Heart right ventricle (tissue), 16 donors: ENCODE data around the gene SRRT. TPM values are rescaled to one million over a fixed set of nuclear protein-coding genes. Genes with fewer than 3 reads are reported as not detected.
"Not testable (repeated sequence)": the region's sequence is repeated elsewhere in the genome, so short reads cannot be mapped to it uniquely, and the experiment has no call there.

ENCODE experiments used
- ATAC-seq, 8 donors: fragments of 200-7000 bp; cut with Tn5 transposase; one replicate each; pipeline ENCODE4 v1.9.1; 2020; ENCODE audit warnings: mild to moderate bottlenecking in 8 of 8, moderate library complexity in 8 of 8, moderate number of reproducible peaks in 1 of 8
- DNase-seq, 2 donors: peaks; one replicate each; pipeline ENCODE4 v3.0.0-alpha.2; 2020
- H3K27ac ChIP-seq, 10 donors: fragments of 200-600 bp; sonication (generic) in 2 of 10; one replicate each; pipeline versions ENCODE4 v1.5.0 to v1.8.0; 2020 to 2022; ENCODE audit warnings: mild to moderate bottlenecking in 3 of 10
- H3K27me3 ChIP-seq, 7 donors: fragments of 200-600 bp; one replicate each; pipeline ENCODE4 v1.8.0; 2021 to 2022; ENCODE audit warnings: mild to moderate bottlenecking in 2 of 7
- H3K36me3 ChIP-seq, 9 donors: fragments of 200-600 bp; sonication (generic) in 1 of 9; one replicate each; pipeline versions ENCODE4 v1.5.0 to v1.8.0; 2020 to 2022; ENCODE audit warnings: mild to moderate bottlenecking in 2 of 9
- H3K4me1 ChIP-seq, 9 donors: fragments of 200-600 bp; sonication (generic) in 1 of 9; one replicate each; pipeline versions ENCODE4 v1.5.0 to v1.8.0; 2020 to 2022; ENCODE audit warnings: mild to moderate bottlenecking in 4 of 9
- H3K4me3 ChIP-seq, 10 donors: fragments of 200-600 bp; sonication (generic) in 2 of 10; one replicate each; pipeline versions ENCODE4 v1.5.0 to v1.8.0; 2020 to 2022; ENCODE audit warnings: mild to moderate bottlenecking in 7 of 10, moderate library complexity in 2 of 10
- H3K9me3 ChIP-seq, 11 donors: fragments of 200-600 bp in 10 of 11; sonication (generic) in 2 of 11; one replicate each; pipeline versions ENCODE4 v1.5.0 to v1.8.0; 2013 to 2022; ENCODE audit warnings: mild to moderate bottlenecking in 2 of 11, control low read depth in 1 of 11, moderate library complexity in 1 of 11
- CTCF ChIP-seq, 9 donors: fragments of 200-600 bp; sonication (generic) in 2 of 9; IDR thresholded peaks; one replicate each; pipeline versions ENCODE4 v1.5.0 to v1.8.0; 2021 to 2022; ENCODE audit warnings: antibody characterized with exemption in 9 of 9, mild to moderate bottlenecking in 5 of 9, moderate library complexity in 1 of 9
- WGBS, 2 donors: extraction: QIAGEN DNeasy Blood & Tissue Kit; methylation state at CpG; one replicate each; pipeline ENCODE4 v1.1.7; 2013; ENCODE audit warnings: inconsistent platforms in 1 of 2; 5-methylcytosine and 5-hydroxymethylcytosine counted together
- intact Hi-C, 10 donors: fragments of 100-400 bp; cut with DNase I; formaldehyde crosslinking; loops; one replicate each; pipeline versions ENCODE4 v1.11.1 to v1.14.2; 2022
- microRNA-seq, 2 donors: library from miRNA; unstranded; fragments of <30 nt; microRNA quantifications; one replicate each; pipeline ENCODE4 v1.2.0, GENCODE V29; 2021
- polyA plus RNA-seq, 2 donors: library from polyadenylated mRNA; stranded (reverse); fragments of 200-250 nt; gene quantifications; one replicate each; pipeline ENCODE4 v1.2.3, GENCODE V29; 2013
- total RNA-seq, 10 donors: library from RNA; stranded (reverse); fragmentation: NEBNext Ultra II Directional in 3 of 10; extraction: Animal tissue kit (Norgen Biotek cat#: 25700) in 3 of 10; gene quantifications; one replicate each; pipeline versions ENCODE4 v1.2.1 to v1.2.4, GENCODE V29; 2021 to 2023
- donor health status: Arrhythmogenic right ventricular cardiomyopathy.
- donor health status: ischemic (EF 13 %, LVEDD 7.1; RV severe dilation, severe dysfunction).
- donor health status: healthy with polysubstance abuse.
- donor health status: DM: no; HTN: yes; CAD: no.
- donor health status: DM: no; HTN: no; CAD: no.
- donor health status: ischemic (EF 25% LVEDD 6.9; RV normal size, moderate dysfunction).
- donor health status: ischemic (EF 25% LVEDD 5.7; RV mildly dilated, moderate dysfunction).
- donor health status: healthy.
- donor health status: DM: yes; HTN: yes; CAD: no.
- donor health status: Ischemic cardiomyopathy.
- donor health status: ischemic (EF 35%, LVEDD 5.7; RV mildly dilated, moderate dysfunction).
- donor health status: nonischemic (EF 11% LVEDD 7.7; RV severe dilation, severe dysfunction).
- donor health status: DM: yes; HTN: yes; CAD: no.
- donor health status: PGD.
- donor health status: ischemic (EF 29% LVEDD 5.4; RV normal size, mild dysfunction).
- donor health status: nonischemic (EF 23%, LVEDD 6.1; RV moderate dilation, normal function).

The SRRT gene
- total and polyA plus RNA-seq, 12 donors: 38.4 to 69.5 (median 49.6) TPM

GRCh38 chr7:100921039-100921438, 46.1 kb downstream of the SRRT start:
- intact Hi-C loops: no loop called here
- peaks cover 0 to 18% (median 9%) of the 10 kb centered on the region in 7 donors for H3K27me3 ChIP-seq
- no peak overlapping the region for H3K4me3 ChIP-seq
- DNase-seq (no peak), ATAC-seq (no peak)
- no peaks in the 10 kb centered on the region for H3K9me3 ChIP-seq
- TF ChIP-seq CTCF (IDR thresholded peaks at IDR 0.05): no peak
- peaks cover 0 to 4% (median 0%) of the 10 kb centered on the region in 9 donors for H3K4me1 ChIP-seq
- no peak overlapping the region for H3K27ac ChIP-seq
- H3K36me3 ChIP-seq: no peaks in the 10 kb centered on the region

GRCh38 chr7:100923616-100924015, 48.7 kb downstream of the SRRT start:
- intact Hi-C loops, DNase-seq, H3K4me3 ChIP-seq, H3K4me1 ChIP-seq, H3K36me3 ChIP-seq, H3K27ac ChIP-seq, ATAC-seq, H3K27me3 ChIP-seq, H3K9me3 ChIP-seq: not testable (repeated sequence)
- WGBS, 2 donors: 38 to 43% methylated on average over 4 of the region's 4 CpGs

- intact Hi-C loops: no loop called here
- 80 to 91% methylated on average over 1 of the region's 1 CpG for WGBS, 2 donors
- DNase-seq: no peak
- TF ChIP-seq CTCF (IDR thresholded peaks at IDR 0.05): no peak
- Histone ChIP-seq H3K9me3 (peaks cover 0 to 15% (median 3%) of the 10 kb centered on the region in 11 donors), H3K36me3 (no peaks in the 10 kb centered on the region), H3K27me3 (peaks cover 0 to 13% (median 3%) of the 10 kb centered on the region in 7 donors), H3K4me1 (no peaks in the 10 kb centered on the region), H3K27ac (no peak overlapping the region), H3K4me3 (no peak overlapping the region)
- no peak for ATAC-seq
Observed at GRCh38 chr7:100929808-100930174, 54.9 kb downstream of the SRRT start.

- ATAC-seq (no peak), DNase-seq (no peak)
- H3K4me3 ChIP-seq: no peak overlapping the region
- 52 to 60% methylated on average over 4 of the region's 4 CpGs for WGBS, 2 donors
- intact Hi-C loops: no loop called here
- no peak overlapping the region for H3K27ac ChIP-seq
- peaks cover 0 to 11% (median 3%) of the 10 kb centered on the region in 7 donors for H3K27me3 ChIP-seq
- H3K36me3 ChIP-seq: no peaks in the 10 kb centered on the region
- no peaks in the 10 kb centered on the region for H3K4me1 ChIP-seq
- peaks cover 0 to 15% (median 3%) of the 10 kb centered on the region in 11 donors for H3K9me3 ChIP-seq
- TF ChIP-seq CTCF (IDR thresholded peaks at IDR 0.05): no peak
Observed at GRCh38 chr7:100933734-100934133, 58.8 kb downstream of the SRRT start.

- WGBS, 2 donors: 71 to 79% methylated on average over 2 of the region's 2 CpGs
- H3K36me3 ChIP-seq, ATAC-seq, intact Hi-C loops, H3K4me1 ChIP-seq, H3K4me3 ChIP-seq, H3K27me3 ChIP-seq, H3K27ac ChIP-seq, DNase-seq: not testable (repeated sequence)
- H3K9me3 ChIP-seq: peaks cover 0 to 28% (median 9%) of the 10 kb centered on the region in 11 donors
Observed at GRCh38 chr7:100935381-100935780, 60.5 kb downstream of the SRRT start.

GRCh38 chr7:100936167-100936566, 61.3 kb downstream of the SRRT start:
- H3K4me1 ChIP-seq, DNase-seq, H3K4me3 ChIP-seq, H3K27ac ChIP-seq, intact Hi-C loops, H3K36me3 ChIP-seq, H3K27me3 ChIP-seq, ATAC-seq: not testable (repeated sequence)
- WGBS, 2 donors: 87 to 93% methylated on average over 7 of the region's 7 CpGs
- peaks cover 0 to 33% (median 9%) of the 10 kb centered on the region in 11 donors for H3K9me3 ChIP-seq

Small RNAs within 50 kb of the gene (microRNA-seq; reads per million reads assigned to microRNA genes)
- gene MIR6875: 0 to 0.60 reads per million in 2 donors

Other genes with a start within 250 kb of the SRRT start
- gene TFR2, start 233.6 kb upstream of the SRRT start, total RNA-seq: under 1 TPM in 3 of 10 donors, not detected in 7; 0.20 to 0.57 (median 0.49) TPM
- gene TFR2, start 233.6 kb upstream of the SRRT start, polyA plus RNA-seq: under 1 TPM; 0.29 to 0.58 TPM
- gene ACTL6B, start 218.7 kb upstream of the SRRT start, total RNA-seq: not detected
- not detected for gene ACTL6B, start 218.7 kb upstream of the SRRT start, polyA plus RNA-seq
- 100 to 1,000 TPM in 7 of 10 donors, 10 to 100 TPM in 3; 91.6 to 150 (median 106) TPM for gene GNB2, start 201.4 kb upstream of the SRRT start, total RNA-seq
- 100 to 1,000 TPM in 1 of 2 donors, 10 to 100 TPM in 1; 32.8 to 227 TPM for gene GNB2, start 201.4 kb upstream of the SRRT start, polyA plus RNA-seq
- 10 to 100 TPM; 20.5 to 33.9 (median 24.2) TPM for gene GIGYF1, start 180.9 kb upstream of the SRRT start, total RNA-seq
- 10 to 100 TPM in 1 of 2 donors, 1 to 10 TPM in 1; 9.4 to 47.3 TPM for gene GIGYF1, start 180.9 kb upstream of the SRRT start, polyA plus RNA-seq
- 10 to 100 TPM; 23.2 to 34.9 (median 25.3) TPM for gene POP7, start 169.0 kb upstream of the SRRT start, total RNA-seq
- 10 to 100 TPM; 35.5 to 71.5 TPM for gene POP7, start 169.0 kb upstream of the SRRT start, polyA plus RNA-seq
- under 1 TPM in 1 of 10 donors, not detected in 9; 0.23 TPM for gene EPO, start 154.6 kb upstream of the SRRT start, total RNA-seq
- not detected for gene EPO, start 154.6 kb upstream of the SRRT start, polyA plus RNA-seq
- not detected for gene ZAN, start 141.5 kb upstream of the SRRT start, total RNA-seq
- not detected for gene ZAN, start 141.5 kb upstream of the SRRT start, polyA plus RNA-seq
- 10 to 100 TPM; 13.8 to 41.6 (median 21.0) TPM for gene EPHB4, start 47.6 kb upstream of the SRRT start, total RNA-seq
- gene EPHB4, start 47.6 kb upstream of the SRRT start, polyA plus RNA-seq: 10 to 100 TPM; 14.4 to 27.6 TPM
- 10 to 100 TPM in 1 of 10 donors, 1 to 10 TPM in 9; 4.8 to 15.7 (median 6.9) TPM for gene SLC12A9, start 22.4 kb upstream of the SRRT start, total RNA-seq
- 10 to 100 TPM; 10.2 to 14.0 TPM for gene SLC12A9, start 22.4 kb upstream of the SRRT start, polyA plus RNA-seq
- 10 to 100 TPM; 13.0 to 23.7 (median 17.7) TPM for gene TRIP6, start 7.7 kb upstream of the SRRT start, total RNA-seq
- gene TRIP6, start 7.7 kb upstream of the SRRT start, polyA plus RNA-seq: 10 to 100 TPM; 15.4 to 26.3 TPM
- 1 to 10 TPM in 9 of 10 donors, under 1 TPM in 1; 0.99 to 3.3 (median 1.7) TPM for gene UFSP1, start 14.6 kb downstream of the SRRT start, total RNA-seq
- gene UFSP1, start 14.6 kb downstream of the SRRT start, polyA plus RNA-seq: 1 to 10 TPM; 3.1 to 3.4 TPM
- gene ACHE, start 20.8 kb downstream of the SRRT start, total RNA-seq: 1 to 10 TPM in 2 of 10 donors, under 1 TPM in 8; 0.27 to 1.1 (median 0.71) TPM
- gene ACHE, start 20.8 kb downstream of the SRRT start, polyA plus RNA-seq: under 1 TPM; 0.80 to 0.94 TPM
- 1 to 10 TPM in 2 of 10 donors, under 1 TPM in 8; 0.23 to 1.1 (median 0.75) TPM for gene MUC3A, start 74.4 kb downstream of the SRRT start, total RNA-seq
- 1 to 10 TPM in 1 of 2 donors, under 1 TPM in 1; 0.36 to 3.5 TPM for gene MUC3A, start 74.4 kb downstream of the SRRT start, polyA plus RNA-seq
- gene MUC12, start 94.5 kb downstream of the SRRT start, total RNA-seq: not detected
- under 1 TPM in 1 of 2 donors, not detected in 1; 0.49 TPM for gene MUC12, start 94.5 kb downstream of the SRRT start, polyA plus RNA-seq
- gene MUC17, start 145.0 kb downstream of the SRRT start, total RNA-seq: not detected
- gene MUC17, start 145.0 kb downstream of the SRRT start, polyA plus RNA-seq: not detected
- gene TRIM56, start 210.4 kb downstream of the SRRT start, total RNA-seq: 10 to 100 TPM; 12.8 to 28.4 (median 16.7) TPM
- gene TRIM56, start 210.4 kb downstream of the SRRT start, polyA plus RNA-seq: 10 to 100 TPM in 1 of 2 donors, 1 to 10 TPM in 1; 5.8 to 12.9 TPM